SJCRH30 (cell line): ENCODE measurements around the gene CDK5RAP2. TPM values are rescaled to one million over a fixed set of nuclear protein-coding genes. Genes with fewer than 3 reads are reported as not detected.
"Not testable (repeated sequence)": the region's sequence is repeated elsewhere in the genome, so short reads cannot be mapped to it uniquely, and the experiment has no call there.

Experiments
- DNase-seq, 2 experiments: peaks; one replicate each; pipeline ENCODE4 v3.0.0-alpha.2; 2015 to 2020
- H3K27ac ChIP-seq: fragments of 250-450 bp; sonication (Bioruptor Pico); 2 replicates; pipeline ENCODE4 v1.5.1; 2020; ENCODE audit warnings: mild to moderate bottlenecking, moderate library complexity
- H3K27me3 ChIP-seq: fragments of 250-450 bp; sonication (Bioruptor Pico); 2 replicates; pipeline ENCODE4 v1.5.1; 2020; ENCODE audit warnings: mild to moderate bottlenecking, moderate library complexity
- H3K36me3 ChIP-seq: fragments of 250-450 bp; sonication (Bioruptor Pico); 2 replicates; pipeline ENCODE4 v1.5.1; 2020; ENCODE audit warnings: mild to moderate bottlenecking, moderate library complexity
- H3K4me1 ChIP-seq: fragments of 250-450 bp; sonication (Bioruptor Pico); 2 replicates; pipeline ENCODE4 v1.5.1; 2020; ENCODE audit warnings: mild to moderate bottlenecking, moderate library complexity
- H3K4me3 ChIP-seq: fragments of 250-450 bp; sonication (Bioruptor Pico); 2 replicates; pipeline ENCODE4 v1.5.1; 2020; ENCODE audit warnings: mild to moderate bottlenecking, moderate library complexity
- H3K9me3 ChIP-seq: fragments of 250-450 bp; sonication (Bioruptor Pico); replicated peaks from 2 replicates; pipeline ENCODE4 v1.5.1; 2020; ENCODE audit warnings: mild to moderate bottlenecking, moderate library complexity
- total RNA-seq: library from RNA; depleted of rRNA; stranded (reverse); fragments of >200 nt; shearing (Covaris generic); gene quantifications from 2 replicates; pipeline ENCODE4 v1.2.3, GENCODE V29; 2014; rRNA removed

The CDK5RAP2 gene
- total RNA-seq = 65.7 and 75.9 TPM in 2 replicates

GRCh38 chr9:120580051-120580896 is at the start of gene CDK5RAP2:
CDK5RAP2 (minus strand) TSS chr9:120580167; CDS start chr9:120579978, 189 bp downstream.
- Histone ChIP-seq H3K4me3 (peak within 1 kb of the TSS; percentile 90), H3K9me3 (no peaks in the 10 kb centered on the region), H3K36me3 (peaks cover 6% of the 10 kb centered on the region), H3K4me1 (peaks cover 31% of the 10 kb centered on the region), H3K27me3 (no peaks in the 10 kb centered on the region), H3K27ac (peak within 1 kb of the TSS; percentile 86)
- peak; percentile 99 for DNase-seq

- DNase-seq, H3K36me3 ChIP-seq, H3K27ac ChIP-seq, H3K9me3 ChIP-seq, H3K4me3 ChIP-seq, H3K27me3 ChIP-seq, H3K4me1 ChIP-seq: not testable (repeated sequence)
Measured at GRCh38 chr9:120628925-120629497, 49.0 kb upstream of the CDK5RAP2 start.

- Histone ChIP-seq H3K27ac (no peak overlapping the region), H3K9me3 (peaks cover 6% of the 10 kb centered on the region; the same call in 1 of the 2 replicates), H3K4me3 (no peak overlapping the region), H3K27me3 (no peaks in the 10 kb centered on the region), H3K4me1 (peaks cover 7% of the 10 kb centered on the region), H3K36me3 (no peaks in the 10 kb centered on the region)
- DNase-seq = no peak
Measured at GRCh38 chr9:120628207-120628924, 48.4 kb upstream of the CDK5RAP2 start.

DNA sequence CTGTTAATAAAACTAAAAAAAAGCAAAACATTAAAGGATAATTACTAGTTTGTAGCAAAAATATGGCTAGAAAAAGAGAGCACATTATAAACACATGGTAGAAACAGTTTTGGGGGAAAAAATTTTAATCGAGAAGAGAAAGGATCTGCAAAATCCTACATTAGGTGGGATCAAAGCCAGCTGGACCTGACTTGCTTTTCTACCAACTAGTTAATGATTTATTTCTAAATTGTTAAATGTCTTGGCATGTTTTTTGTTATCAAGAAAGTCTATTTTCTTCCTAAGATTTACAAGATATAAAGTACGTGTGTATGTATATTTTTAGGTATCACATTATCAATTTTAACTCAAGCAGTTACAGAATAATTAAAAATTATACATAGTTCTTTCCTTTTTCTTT is 47.1 kb upstream of the CDK5RAP2 start:
- H3K36me3 ChIP-seq = no peaks in the 10 kb centered on the region
- peaks cover 7% of the 10 kb centered on the region for H3K4me1 ChIP-seq
- H3K27me3 ChIP-seq = no peaks in the 10 kb centered on the region
- no peak overlapping the region for H3K4me3 ChIP-seq
- no peak for DNase-seq
- H3K9me3 ChIP-seq = no peaks in the 10 kb centered on the region
- H3K27ac ChIP-seq = no peak overlapping the region

DNA sequence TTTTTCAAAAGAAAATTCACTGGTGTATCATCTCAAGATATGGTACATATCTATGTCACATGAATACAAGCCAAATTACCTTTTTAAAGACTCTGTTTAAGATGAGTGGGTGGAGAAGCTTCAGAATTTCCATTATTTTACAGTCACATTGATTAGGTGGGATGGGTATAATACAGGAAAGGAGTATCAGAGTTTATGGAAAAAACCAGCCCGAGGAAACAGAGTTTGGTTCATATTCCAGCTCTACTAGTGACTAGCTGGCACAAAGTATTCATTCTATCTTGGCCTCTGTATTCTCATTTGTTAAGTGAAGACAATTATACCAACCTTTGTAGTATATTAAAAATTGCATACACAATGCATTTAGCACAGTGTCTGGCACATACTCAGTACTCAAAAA is 46.5 kb upstream of the CDK5RAP2 start:
- H3K27ac ChIP-seq = no peak overlapping the region
- H3K27me3 ChIP-seq = no peaks in the 10 kb centered on the region
- no peaks in the 10 kb centered on the region for H3K36me3 ChIP-seq
- DNase-seq = no peak
- H3K9me3 ChIP-seq = no peaks in the 10 kb centered on the region
- H3K4me1 ChIP-seq = peaks cover 7% of the 10 kb centered on the region
- H3K4me3 ChIP-seq = no peak overlapping the region

GRCh38 chr9:120625222-120625621 is 45.3 kb upstream of the CDK5RAP2 start:
- peak; percentile 43 to 60 for DNase-seq
- Histone ChIP-seq H3K36me3 (no peaks in the 10 kb centered on the region), H3K4me3 (no peak overlapping the region)

GRCh38 chr9:120622790-120623189 is 42.8 kb upstream of the CDK5RAP2 start:
- no peaks in the 10 kb centered on the region for H3K27me3 ChIP-seq
- H3K4me3 ChIP-seq = no peak overlapping the region
- H3K9me3 ChIP-seq = no peaks in the 10 kb centered on the region
- H3K4me1 ChIP-seq = peaks cover 7% of the 10 kb centered on the region
- H3K36me3 ChIP-seq = no peaks in the 10 kb centered on the region
- H3K27ac ChIP-seq = no peak overlapping the region
- no peak for DNase-seq

More at GRCh38 chr9:120625222-120625621, 45.3 kb upstream of the CDK5RAP2 start:
- Histone ChIP-seq H3K9me3 (no peaks in the 10 kb centered on the region), H3K27me3 (no peaks in the 10 kb centered on the region), H3K4me1 (peaks cover 7% of the 10 kb centered on the region), H3K27ac (no peak overlapping the region)

- no peaks in the 10 kb centered on the region for H3K36me3 ChIP-seq
- no peak for DNase-seq
- peaks cover 7% of the 10 kb centered on the region for H3K4me1 ChIP-seq
- H3K27ac ChIP-seq = no peak overlapping the region
- H3K27me3 ChIP-seq = no peaks in the 10 kb centered on the region
- H3K4me3 ChIP-seq = no peak overlapping the region
- no peaks in the 10 kb centered on the region for H3K9me3 ChIP-seq
Measured at GRCh38 chr9:120621941-120622340, 42.0 kb upstream of the CDK5RAP2 start.

GRCh38 chr9:120619751-120620655 is 40.0 kb upstream of the CDK5RAP2 start:
- peak; percentile 60 to 86 for DNase-seq

GRCh38 chr9:120616966-120617935 is 37.3 kb upstream of the CDK5RAP2 start:
- Histone ChIP-seq H3K36me3 (no peaks in the 10 kb centered on the region), H3K27ac (no peak overlapping the region), H3K27me3 (no peaks in the 10 kb centered on the region), H3K4me1 (no peaks in the 10 kb centered on the region), H3K9me3 (no peaks in the 10 kb centered on the region), H3K4me3 (no peak overlapping the region)
- DNase-seq = no peak

More at GRCh38 chr9:120619751-120620655, 40.0 kb upstream of the CDK5RAP2 start:
- H3K27me3 ChIP-seq = no peaks in the 10 kb centered on the region
- H3K4me3 ChIP-seq = no peak overlapping the region
- no peak overlapping the region for H3K27ac ChIP-seq
- H3K4me1 ChIP-seq = peaks cover 3% of the 10 kb centered on the region
- no peaks in the 10 kb centered on the region for H3K36me3 ChIP-seq
- no peaks in the 10 kb centered on the region for H3K9me3 ChIP-seq

DNA sequence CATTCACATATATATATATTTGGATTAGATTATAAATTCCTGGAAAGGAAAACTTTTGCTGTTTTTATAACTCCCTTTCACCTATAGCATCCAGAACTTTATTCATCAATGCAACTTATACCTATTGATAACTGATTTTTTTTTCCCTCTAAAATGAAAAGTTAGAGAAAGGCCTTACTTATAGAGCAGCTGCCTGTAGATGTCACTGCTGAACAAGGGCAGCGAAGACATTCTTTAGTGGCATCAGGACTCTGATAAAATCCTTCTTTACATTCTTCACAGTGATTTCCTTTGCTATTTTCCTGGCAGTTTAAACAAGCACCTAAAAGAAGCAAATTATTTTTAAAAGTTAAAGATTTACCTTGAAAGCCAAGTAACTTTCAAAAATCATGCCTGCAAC is 32.3 kb upstream of the CDK5RAP2 start:
- Histone ChIP-seq H3K9me3 (no peaks in the 10 kb centered on the region), H3K4me3 (no peak overlapping the region), H3K36me3 (no peaks in the 10 kb centered on the region; the same call in 1 of the 2 replicates), H3K4me1 (no peaks in the 10 kb centered on the region), H3K27me3 (no peaks in the 10 kb centered on the region), H3K27ac (no peak overlapping the region)
- DNase-seq = peak in 1 of 2 experiments; percentile 45

DNA sequence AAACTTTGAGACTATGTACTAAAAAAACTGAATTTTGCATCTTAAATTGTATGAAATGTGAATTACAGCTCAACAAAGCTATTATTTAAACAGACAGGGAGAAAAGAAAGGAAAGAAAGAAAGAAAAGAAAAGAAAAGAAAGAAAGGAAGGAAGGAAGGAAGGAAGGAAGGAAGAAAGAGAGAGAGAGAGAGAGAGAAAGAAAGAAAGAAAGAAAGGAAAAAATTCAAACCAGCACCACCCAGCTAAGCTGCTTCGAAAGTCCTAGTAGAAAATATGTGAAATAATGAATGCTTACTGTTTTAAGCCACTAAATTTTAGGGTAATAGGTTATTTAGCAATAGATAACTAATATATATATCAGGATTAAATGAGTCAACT is 31.7 kb upstream of the CDK5RAP2 start:
- no peaks in the 10 kb centered on the region for H3K9me3 ChIP-seq
- no peak overlapping the region for H3K4me3 ChIP-seq
- no peaks in the 10 kb centered on the region for H3K27me3 ChIP-seq
- no peaks in the 10 kb centered on the region; the same call in 1 of the 2 replicates for H3K36me3 ChIP-seq
- H3K27ac ChIP-seq = no peak overlapping the region
- H3K4me1 ChIP-seq = no peaks in the 10 kb centered on the region
- no peak for DNase-seq

GRCh38 chr9:120610975-120611689 is 31.2 kb upstream of the CDK5RAP2 start:
- Histone ChIP-seq H3K4me3 (no peak overlapping the region), H3K4me1 (no peaks in the 10 kb centered on the region), H3K9me3 (no peaks in the 10 kb centered on the region), H3K27ac (no peak overlapping the region), H3K36me3 (peaks cover 4% of the 10 kb centered on the region), H3K27me3 (no peaks in the 10 kb centered on the region)
- DNase-seq = peak in 1 of 2 experiments; percentile 42
